AG08395 (cell line): Measurements from ENCODE around the gene DIP2C.
"Not testable (repeated sequence)": the region's sequence is repeated elsewhere in the genome, so short reads cannot be mapped to it uniquely, and the experiment has no call there.

ENCODE experiments used
- DNase-seq: peaks from one replicate; pipeline ENCODE4 v3.0.0; 2012; ENCODE audit warnings: mixed read lengths, low spot score

The DIP2C gene

GRCh38 chr10:352476-353235 lies 336.8 kb downstream of the DIP2C start:
- no peak for DNase-seq

GRCh38 chr10:351770-352334 lies 337.6 kb downstream of the DIP2C start:
- DNase-seq = no peak

GRCh38 chr10:350981-351501 lies 338.4 kb downstream of the DIP2C start:
- no peak for DNase-seq

GRCh38 chr10:349081-349480 lies 340.4 kb downstream of the DIP2C start:
- no peak for DNase-seq

- no peak for DNase-seq
Measured at GRCh38 chr10:348456-348855, 341.0 kb downstream of the DIP2C start.

GRCh38 chr10:347774-348173 lies 341.7 kb downstream of the DIP2C start:
- not testable (repeated sequence) for DNase-seq

- DNase-seq = not testable (repeated sequence)
Measured at GRCh38 chr10:347190-347589, 342.3 kb downstream of the DIP2C start.

GRCh38 chr10:344582-345200 lies 344.8 kb downstream of the DIP2C start:
- no peak for DNase-seq

GRCh38 chr10:343231-344220 lies 345.9 kb downstream of the DIP2C start:
- no peak for DNase-seq

GRCh38 chr10:341081-341740 lies 348.3 kb downstream of the DIP2C start:
- DNase-seq = no peak

- no peak for DNase-seq
Measured at GRCh38 chr10:340646-341045, 348.8 kb downstream of the DIP2C start.

- DNase-seq = no peak
Measured at GRCh38 chr10:339038-339391, 350.5 kb downstream of the DIP2C start.

GRCh38 chr10:338171-339037 lies 351.1 kb downstream of the DIP2C start:
- no peak for DNase-seq

- DNase-seq = no peak
Measured at GRCh38 chr10:336247-336646, 353.2 kb downstream of the DIP2C start.

- DNase-seq = no peak
Measured at GRCh38 chr10:335151-335800, 354.2 kb downstream of the DIP2C start.

- no peak for DNase-seq
Measured at GRCh38 chr10:331186-331585, 358.3 kb downstream of the DIP2C start.

- DNase-seq = peak; percentile 95
Measured at GRCh38 chr10:329361-330099, 359.9 kb downstream of the DIP2C start.

- no peak for DNase-seq
Measured at GRCh38 chr10:327889-328852, 361.3 kb downstream of the DIP2C start.
